Mesothelial cell of epicardium (in vitro differentiated cells): ENCODE results near the gene CCDC6. TPM values are rescaled to one million over a fixed set of nuclear protein-coding genes. Genes with fewer than 3 reads are reported as not detected.

Experiments used
- DNase-seq, 2 experiments: peaks; one replicate each; pipeline ENCODE4 v3.0.0; 2021; ENCODE audit warnings: low spot score in 2 of 2; ENCODE audit not compliant: unreplicated experiment in 2 of 2
- H3K27ac Mint-ChIP-seq: 2 replicates; pipeline ENCODE4 v1.8.0; 2021; ENCODE audit warnings: mixed read lengths
- H3K27me3 Mint-ChIP-seq: 2 replicates; pipeline ENCODE4 v1.8.0; 2021; ENCODE audit warnings: low read depth, mixed read lengths
- H3K36me3 Mint-ChIP-seq: 2 replicates; pipeline ENCODE4 v1.8.0; 2021; ENCODE audit warnings: mixed read lengths
- H3K4me1 Mint-ChIP-seq: 2 replicates; pipeline ENCODE4 v1.8.0; 2021; ENCODE audit warnings: mixed read lengths
- H3K4me3 Mint-ChIP-seq: 2 replicates; pipeline ENCODE4 v1.8.0; 2021; ENCODE audit warnings: mild to moderate bottlenecking, moderate library complexity, mixed read lengths
- H3K9me3 Mint-ChIP-seq: 2 replicates; pipeline ENCODE4 v1.8.0; 2021; ENCODE audit warnings: mixed read lengths
- total RNA-seq: library from RNA; stranded (reverse); gene quantifications from 3 replicates; pipeline ENCODE4 v1.2.1, GENCODE V29; 2021
- TF ChIP-seq, protein P1 (sequence below): fragments of 200-600 bp; sonication (generic); IDR thresholded peaks from one replicate; pipeline ENCODE4 v1.5.0; 2021; ENCODE audit warnings: antibody characterized with exemption; ENCODE audit not compliant: unreplicated experiment

Gene CCDC6
- total RNA-seq, 1 donor from 2014 or later: 50.5 TPM

DNA sequence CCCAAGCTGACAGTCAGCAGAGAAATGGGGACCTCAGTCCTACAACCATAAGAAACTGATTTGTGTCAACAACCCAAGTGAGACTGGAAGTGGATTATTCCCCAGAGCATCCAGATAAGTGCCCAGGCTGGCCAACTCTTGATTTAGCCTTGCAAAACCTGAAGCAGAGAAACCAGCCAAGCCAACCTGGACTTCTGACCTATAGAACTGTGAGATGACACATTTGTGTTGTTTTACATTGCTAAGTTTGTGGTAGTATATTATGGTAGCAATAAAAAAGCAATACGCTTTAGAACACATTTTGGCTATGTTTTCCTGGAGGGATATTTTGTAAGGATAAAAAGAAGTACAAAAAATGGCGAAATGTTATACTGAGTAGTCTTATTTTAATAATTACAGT, 19.7 kb upstream of the CCDC6 start:
- Mint-ChIP-seq H3K36me3 (peaks cover 13% of the 10 kb centered on the region), H3K4me1 (no peaks in the 10 kb centered on the region), H3K9me3 (peaks cover 26% of the 10 kb centered on the region), H3K4me3 (no peak overlapping the region), H3K27ac (no peak overlapping the region), H3K27me3 (no peaks in the 10 kb centered on the region)
- DNase-seq: no peak
- TF ChIP-seq, protein P1, sequence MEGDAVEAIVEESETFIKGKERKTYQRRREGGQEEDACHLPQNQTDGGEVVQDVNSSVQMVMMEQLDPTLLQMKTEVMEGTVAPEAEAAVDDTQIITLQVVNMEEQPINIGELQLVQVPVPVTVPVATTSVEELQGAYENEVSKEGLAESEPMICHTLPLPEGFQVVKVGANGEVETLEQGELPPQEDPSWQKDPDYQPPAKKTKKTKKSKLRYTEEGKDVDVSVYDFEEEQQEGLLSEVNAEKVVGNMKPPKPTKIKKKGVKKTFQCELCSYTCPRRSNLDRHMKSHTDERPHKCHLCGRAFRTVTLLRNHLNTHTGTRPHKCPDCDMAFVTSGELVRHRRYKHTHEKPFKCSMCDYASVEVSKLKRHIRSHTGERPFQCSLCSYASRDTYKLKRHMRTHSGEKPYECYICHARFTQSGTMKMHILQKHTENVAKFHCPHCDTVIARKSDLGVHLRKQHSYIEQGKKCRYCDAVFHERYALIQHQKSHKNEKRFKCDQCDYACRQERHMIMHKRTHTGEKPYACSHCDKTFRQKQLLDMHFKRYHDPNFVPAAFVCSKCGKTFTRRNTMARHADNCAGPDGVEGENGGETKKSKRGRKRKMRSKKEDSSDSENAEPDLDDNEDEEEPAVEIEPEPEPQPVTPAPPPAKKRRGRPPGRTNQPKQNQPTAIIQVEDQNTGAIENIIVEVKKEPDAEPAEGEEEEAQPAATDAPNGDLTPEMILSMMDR: no peak

DNA sequence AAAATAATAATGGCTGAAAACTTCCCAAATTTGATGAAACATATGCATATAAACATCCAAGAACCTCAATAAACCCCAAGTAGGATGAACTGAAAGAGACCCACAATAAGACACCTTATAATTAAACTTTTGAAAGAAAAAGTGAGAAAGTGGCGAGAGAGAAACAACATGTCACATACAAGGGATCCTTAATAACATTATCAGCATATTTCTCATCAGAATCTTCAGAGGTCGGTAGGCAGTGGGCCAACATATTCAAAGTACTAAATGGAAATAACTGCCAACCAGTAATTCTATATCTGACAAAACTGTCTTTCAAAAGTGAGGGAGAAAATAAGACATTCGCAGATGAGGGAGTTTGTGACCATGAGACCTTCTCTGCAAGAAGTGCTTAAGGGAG, 16.6 kb upstream of the CCDC6 start:
- DNase-seq: no peak
- Mint-ChIP-seq H3K9me3 (peaks cover 36% of the 10 kb centered on the region), H3K27me3 (no peaks in the 10 kb centered on the region), H3K27ac (no peak overlapping the region), H3K36me3 (peaks cover 14% of the 10 kb centered on the region), H3K4me1 (no peaks in the 10 kb centered on the region), H3K4me3 (no peak overlapping the region)
- TF ChIP-seq, protein P1: no peak

DNA sequence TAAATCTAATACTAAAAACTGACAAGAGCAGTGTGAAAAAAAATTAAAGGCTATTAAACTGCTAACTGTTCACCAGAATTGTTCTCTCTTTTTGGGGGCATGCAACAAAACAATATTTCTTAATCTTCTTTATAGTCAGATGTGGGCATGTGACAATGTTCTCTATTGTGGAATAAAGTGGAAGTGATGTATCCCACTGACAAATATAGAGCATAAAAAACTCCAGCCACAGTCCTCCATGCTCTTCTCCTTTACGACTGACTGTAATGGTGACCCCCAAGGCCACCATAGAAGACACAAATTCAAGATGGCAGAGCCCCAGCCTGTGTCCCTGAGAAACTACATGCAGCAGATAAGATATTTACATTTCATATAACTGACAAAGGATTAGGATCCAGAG, 11.6 kb upstream of the CCDC6 start:
- Mint-ChIP-seq H3K9me3 (peaks cover 34% of the 10 kb centered on the region), H3K4me1 (no peaks in the 10 kb centered on the region), H3K36me3 (peaks cover 19% of the 10 kb centered on the region), H3K4me3 (no peak overlapping the region), H3K27me3 (no peaks in the 10 kb centered on the region), H3K27ac (no peak overlapping the region)
- TF ChIP-seq, protein P1: no peak
- DNase-seq: no peak

DNA sequence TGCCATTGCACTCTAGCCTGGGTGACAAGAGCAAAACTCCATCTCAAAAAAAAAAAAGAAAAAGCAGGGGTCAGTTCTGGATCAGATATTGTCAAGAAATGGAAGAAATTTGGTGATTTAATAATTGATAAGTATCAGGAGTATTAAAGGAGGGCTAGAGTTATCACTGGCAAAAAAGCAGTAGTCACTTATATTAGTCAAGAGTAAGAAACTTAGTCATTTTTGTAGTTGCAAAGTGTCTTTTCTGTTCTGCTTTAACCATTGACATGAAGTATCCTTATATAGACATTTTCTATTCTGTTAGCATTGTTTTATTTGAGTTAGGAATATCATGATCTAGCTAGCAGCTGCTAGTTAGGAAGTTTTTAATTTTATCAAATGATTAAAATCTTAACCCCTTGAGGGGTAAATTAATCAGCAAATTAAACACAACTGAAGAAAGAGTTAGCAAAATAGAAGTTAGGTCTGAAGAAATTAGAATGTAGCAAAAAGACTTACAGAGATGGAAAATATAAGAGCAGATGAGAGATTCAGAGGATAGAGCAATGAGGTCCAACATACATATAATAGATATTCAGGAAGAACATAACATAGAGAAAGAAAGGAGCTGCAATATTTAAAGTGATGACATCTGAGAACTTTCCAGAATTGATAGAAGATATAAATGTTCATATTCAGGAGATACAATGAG, 7.3 kb upstream of the CCDC6 start:
- no peak overlapping the region for H3K27ac Mint-ChIP-seq
- H3K4me3 Mint-ChIP-seq: no peak overlapping the region
- TF ChIP-seq, protein P1: no peak

DNA sequence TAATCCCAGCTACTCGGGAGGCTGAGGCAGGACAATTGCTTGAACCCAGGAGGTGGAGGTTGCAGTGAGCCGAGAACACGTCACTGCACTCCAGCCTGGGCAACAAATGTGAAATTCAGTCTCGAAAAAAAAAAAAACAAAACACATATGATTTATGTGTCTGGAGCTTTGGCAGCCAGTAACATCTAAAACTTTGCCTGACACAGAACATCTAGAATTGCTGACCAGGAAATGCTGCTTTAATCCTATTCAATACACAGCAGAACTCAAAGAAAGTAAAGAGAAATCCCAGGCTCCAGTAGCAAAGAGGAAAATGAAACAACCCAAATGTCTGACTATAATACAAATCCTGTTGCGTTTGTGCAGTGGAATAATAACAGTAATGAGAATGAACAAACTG, 4.5 kb upstream of the CCDC6 start:
- TF ChIP-seq, protein P1: no peak
- no peak for DNase-seq
- H3K27me3 Mint-ChIP-seq: no peaks in the 10 kb centered on the region
- peak overlapping the region; percentile 81 for H3K27ac Mint-ChIP-seq
- no peak overlapping the region for H3K4me3 Mint-ChIP-seq
- peaks cover 46% of the 10 kb centered on the region for H3K4me1 Mint-ChIP-seq
- H3K9me3 Mint-ChIP-seq: peaks cover 12% of the 10 kb centered on the region
- peaks cover 10% of the 10 kb centered on the region for H3K36me3 Mint-ChIP-seq

More for the DNA sequence above, 7.3 kb upstream of the CCDC6 start:
- no peak for DNase-seq
- Mint-ChIP-seq H3K4me1 (peaks cover 26% of the 10 kb centered on the region), H3K27me3 (no peaks in the 10 kb centered on the region), H3K36me3 (peaks cover 10% of the 10 kb centered on the region), H3K9me3 (peaks cover 15% of the 10 kb centered on the region)
